ENCODE measurements around the gene ANKRD52. TPM values are rescaled to one million over a fixed set of nuclear protein-coding genes. Genes with fewer than 3 reads are reported as not detected.

ANKRD52 gene
- polyA plus RNA-seq, 12 donors, result 12.6 to 25.2 (median 17.7) TPM; not detected in 1

Other genes with a start within 250 kb of the ANKRD52 start
- gene IKZF4, start 237.3 kb downstream of the ANKRD52 start, polyA plus RNA-seq (ENCODE audit: insufficient read length in 12 of 12), result 10 to 100 TPM in 2 of 12 donors, 1 to 10 TPM in 9, not detected in 1; 6.4 to 18.9 (median 8.8) TPM
- gene RPS26, start 216.5 kb downstream of the ANKRD52 start, polyA plus RNA-seq (ENCODE audit: insufficient read length in 12 of 12), result 100 to 1,000 TPM in 11 of 12 donors, not detected in 1; 101 to 603 (median 433) TPM
- 1,000 to 10,000 TPM in 1 of 12 donors, 100 to 1,000 TPM in 11; 119 to 2,162 (median 195) TPM for gene ERBB3, start 178.2 kb downstream of the ANKRD52 start, polyA plus RNA-seq (ENCODE audit: insufficient read length in 12 of 12)
- 100 to 1,000 TPM in 9 of 12 donors, 10 to 100 TPM in 2, not detected in 1; 94.9 to 156 (median 115) TPM for gene PA2G4, start 153.8 kb downstream of the ANKRD52 start, polyA plus RNA-seq (ENCODE audit: insufficient read length in 12 of 12)
- over 10,000 TPM in 1 of 12 donors, 1,000 to 10,000 TPM in 11; 2,042 to 11,980 (median 5,603) TPM for gene RPL41, start 141.8 kb downstream of the ANKRD52 start, polyA plus RNA-seq (ENCODE audit: insufficient read length in 12 of 12)
- gene ZC3H10, start 140.1 kb downstream of the ANKRD52 start, polyA plus RNA-seq (ENCODE audit: insufficient read length in 12 of 12), result 1 to 10 TPM in 11 of 12 donors, not detected in 1; 3.3 to 8.8 (median 5.0) TPM
- gene ESYT1, start 130.1 kb downstream of the ANKRD52 start, polyA plus RNA-seq (ENCODE audit: insufficient read length in 12 of 12), result 10 to 100 TPM in 11 of 12 donors, not detected in 1; 40.1 to 83.4 (median 75.0) TPM
- gene MYL6B, start 105.8 kb downstream of the ANKRD52 start, polyA plus RNA-seq (ENCODE audit: insufficient read length in 12 of 12), result 1,000 to 10,000 TPM in 2 of 12 donors, 100 to 1,000 TPM in 10; 364 to 1,212 (median 828) TPM
- gene MYL6, start 100.0 kb downstream of the ANKRD52 start, polyA plus RNA-seq (ENCODE audit: insufficient read length in 12 of 12), result 1,000 to 10,000 TPM in 11 of 12 donors, not detected in 1; 1,137 to 1,762 (median 1,374) TPM
- gene SMARCC2, start 68.9 kb downstream of the ANKRD52 start, polyA plus RNA-seq (ENCODE audit: insufficient read length in 12 of 12), result 100 to 1,000 TPM in 1 of 12 donors, 10 to 100 TPM in 10, not detected in 1; 56.4 to 105 (median 65.4) TPM
- 10 to 100 TPM in 11 of 12 donors, not detected in 1; 35.3 to 47.1 (median 41.8) TPM for gene RNF41, start 36.5 kb downstream of the ANKRD52 start, polyA plus RNA-seq (ENCODE audit: insufficient read length in 12 of 12)
- gene NABP2, start 34.0 kb downstream of the ANKRD52 start, polyA plus RNA-seq (ENCODE audit: insufficient read length in 12 of 12), result 10 to 100 TPM in 11 of 12 donors, not detected in 1; 14.7 to 36.7 (median 17.3) TPM
- 10 to 100 TPM in 1 of 12 donors, 1 to 10 TPM in 2, under 1 TPM in 7, not detected in 2; 0.13 to 85.4 (median 0.59) TPM for gene SLC39A5, start 28.3 kb downstream of the ANKRD52 start, polyA plus RNA-seq (ENCODE audit: insufficient read length in 12 of 12)
- gene COQ10A, start 8.6 kb upstream of the ANKRD52 start, polyA plus RNA-seq (ENCODE audit: insufficient read length in 12 of 12), result 10 to 100 TPM in 11 of 12 donors, not detected in 1; 13.5 to 32.5 (median 17.4) TPM
- gene CS, start 41.9 kb upstream of the ANKRD52 start, polyA plus RNA-seq (ENCODE audit: insufficient read length in 12 of 12), result 100 to 1,000 TPM; 136 to 255 (median 226) TPM
- gene CNPY2, start 57.6 kb upstream of the ANKRD52 start, polyA plus RNA-seq (ENCODE audit: insufficient read length in 12 of 12), result 10 to 100 TPM in 11 of 12 donors, not detected in 1; 36.5 to 90.7 (median 57.4) TPM
- gene PAN2, start 75.6 kb upstream of the ANKRD52 start, polyA plus RNA-seq (ENCODE audit: insufficient read length in 12 of 12), result 10 to 100 TPM in 11 of 12 donors, not detected in 1; 30.5 to 85.6 (median 47.9) TPM
- 1 to 10 TPM in 1 of 12 donors, under 1 TPM in 7, not detected in 4; 0.26 to 2.2 (median 0.58) TPM for gene IL23A, start 80.5 kb upstream of the ANKRD52 start, polyA plus RNA-seq (ENCODE audit: insufficient read length in 12 of 12)
- gene STAT2, start 101.7 kb upstream of the ANKRD52 start, polyA plus RNA-seq (ENCODE audit: insufficient read length in 12 of 12), result 100 to 1,000 TPM in 2 of 12 donors, 10 to 100 TPM in 9, not detected in 1; 33.4 to 116 (median 56.4) TPM
- under 1 TPM in 3 of 12 donors, not detected in 9; 0.07 to 0.12 (median 0.11) TPM for gene APOF, start 104.5 kb upstream of the ANKRD52 start, polyA plus RNA-seq (ENCODE audit: insufficient read length in 12 of 12)
- gene TIMELESS, start 191.0 kb upstream of the ANKRD52 start, polyA plus RNA-seq (ENCODE audit: insufficient read length in 12 of 12), result 10 to 100 TPM in 9 of 12 donors, 1 to 10 TPM in 2, not detected in 1; 9.8 to 23.6 (median 16.1) TPM
- under 1 TPM in 4 of 12 donors, not detected in 8; 0.19 to 0.34 (median 0.23) TPM for gene MIP, start 196.3 kb upstream of the ANKRD52 start, polyA plus RNA-seq (ENCODE audit: insufficient read length in 12 of 12)
- 1 to 10 TPM in 11 of 12 donors, not detected in 1; 1.4 to 3.4 (median 2.3) TPM for gene SPRYD4, start 210.2 kb upstream of the ANKRD52 start, polyA plus RNA-seq (ENCODE audit: insufficient read length in 12 of 12)
- 1 to 10 TPM in 1 of 12 donors, under 1 TPM in 6, not detected in 5; 0.15 to 1.2 (median 0.50) TPM for gene GLS2, start 229.8 kb upstream of the ANKRD52 start, polyA plus RNA-seq (ENCODE audit: insufficient read length in 12 of 12)

Measured in muscle of arm (tissue), 12 donors.